Stimulated activated CD4-positive, alpha-beta T cell treated with anti-CD3 and anti-CD28 coated beads, TNF-alpha, amount 100 ng/mL, for 4 hours (primary cell): ENCODE results near the gene NKIRAS1.

Experiments used
- DNase-seq, 3 experiments: peaks; one replicate each; pipeline ENCODE4 v3.0.0-alpha.2; 2020; ENCODE audit warnings: low read depth in 3 of 3

The NKIRAS1 gene

DNA sequence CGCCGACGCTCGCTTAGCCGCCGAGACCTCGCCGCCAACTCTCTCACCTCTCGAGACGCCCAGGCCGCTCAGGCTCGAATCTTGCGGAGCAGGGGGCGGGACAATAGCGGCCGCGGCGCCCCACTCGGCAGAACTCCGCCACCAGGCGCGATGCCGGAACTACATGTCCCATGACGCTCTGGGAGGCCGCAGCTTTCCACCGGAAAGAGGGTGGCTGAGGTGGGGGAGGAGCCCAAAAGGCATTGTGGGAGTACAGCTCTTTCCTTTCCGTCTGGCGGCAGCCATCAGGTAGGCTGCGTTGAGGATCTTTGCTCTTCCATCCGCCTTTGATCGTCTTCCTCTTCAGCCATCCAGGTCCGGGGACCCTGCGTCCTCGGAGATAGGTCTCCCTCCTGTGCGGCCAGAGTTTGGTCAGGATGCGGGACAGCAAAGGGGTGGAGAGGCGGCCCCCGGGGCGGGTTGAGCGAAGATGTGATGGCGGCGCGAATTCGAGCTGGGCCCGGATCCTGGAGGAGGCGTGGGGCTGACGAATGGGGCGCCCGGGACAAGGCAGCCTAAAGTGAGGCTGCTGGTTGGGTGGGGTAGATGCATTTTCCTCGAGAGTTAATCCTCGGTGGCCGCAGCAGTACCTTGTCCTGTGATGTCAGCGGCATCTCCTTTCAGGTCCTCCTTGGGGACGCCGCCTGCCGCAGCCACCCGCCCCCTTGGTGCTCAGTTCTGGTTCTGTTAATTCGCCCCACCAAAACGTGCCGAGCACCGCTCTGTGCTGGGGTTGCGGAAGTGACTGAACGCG, at the start of gene NKIRAS1, which contains the start of gene RPL15:
Gene NKIRAS1, minus strand, starts transcription at position 105 of the 793 bp plus-strand sequence. CDS start 6,086 bp downstream, outside the sequence.
Gene RPL15, plus strand, starts transcription at position 247 of the 793 bp plus-strand sequence. CDS start 728 bp downstream, outside the sequence.
- peak; percentile 88 to 95 (median 93) for DNase-seq

- no peak for DNase-seq
These were observed 49.5 kb upstream of the NKIRAS1 start for GRCh38 chr3:23966328-23966727.

- DNase-seq, result no peak
These were observed 47.9 kb upstream of the NKIRAS1 start for GRCh38 chr3:23964537-23965235.

- DNase-seq, result no peak
These were observed 45.1 kb upstream of the NKIRAS1 start for GRCh38 chr3:23961913-23962312.

- DNase-seq, result no peak
These were observed 44.3 kb upstream of the NKIRAS1 start for GRCh38 chr3:23961066-23961465.

GRCh38 chr3:23960649-23961048, 43.9 kb upstream of the NKIRAS1 start:
- no peak for DNase-seq

DNA sequence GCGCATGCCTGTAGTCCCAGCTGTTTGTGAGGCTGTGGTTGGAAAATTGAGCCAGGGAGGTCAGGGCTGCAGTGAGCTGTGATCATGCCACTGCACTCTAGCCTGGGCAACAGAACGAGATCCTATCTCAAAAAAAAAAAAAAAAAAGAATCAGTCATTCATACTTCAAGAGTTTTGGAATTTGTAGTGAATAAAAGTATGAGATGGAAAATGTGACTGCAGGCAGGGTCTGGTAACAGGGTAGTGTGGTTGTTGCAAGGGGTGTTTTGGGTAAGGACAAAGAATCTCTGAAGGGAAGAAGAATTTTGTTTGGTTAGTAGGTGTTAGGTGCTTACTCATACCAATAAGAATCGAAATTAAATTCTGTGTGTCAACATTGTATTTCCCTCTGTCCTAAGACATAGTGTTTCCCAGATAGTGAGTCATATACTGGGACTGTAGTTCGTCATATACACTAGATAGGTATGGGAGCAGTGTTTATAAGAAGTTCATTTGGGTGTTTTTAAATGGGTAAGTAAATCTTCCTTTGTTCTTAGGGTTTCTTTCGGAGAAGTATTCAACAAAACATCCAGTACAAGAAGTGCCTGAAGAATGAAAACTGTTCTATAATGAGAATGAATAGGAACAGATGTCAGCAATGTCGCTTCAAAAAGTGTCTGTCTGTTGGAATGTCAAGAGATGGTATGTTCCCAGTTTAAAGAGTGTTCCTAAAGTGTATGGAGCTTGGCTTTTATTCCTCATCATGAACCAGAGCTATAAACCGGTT, 42.5 kb upstream of the NKIRAS1 start:
- no peak for DNase-seq

- DNase-seq, result no peak
These were observed 39.9 kb upstream of the NKIRAS1 start for GRCh38 chr3:23956701-23957100.

DNA sequence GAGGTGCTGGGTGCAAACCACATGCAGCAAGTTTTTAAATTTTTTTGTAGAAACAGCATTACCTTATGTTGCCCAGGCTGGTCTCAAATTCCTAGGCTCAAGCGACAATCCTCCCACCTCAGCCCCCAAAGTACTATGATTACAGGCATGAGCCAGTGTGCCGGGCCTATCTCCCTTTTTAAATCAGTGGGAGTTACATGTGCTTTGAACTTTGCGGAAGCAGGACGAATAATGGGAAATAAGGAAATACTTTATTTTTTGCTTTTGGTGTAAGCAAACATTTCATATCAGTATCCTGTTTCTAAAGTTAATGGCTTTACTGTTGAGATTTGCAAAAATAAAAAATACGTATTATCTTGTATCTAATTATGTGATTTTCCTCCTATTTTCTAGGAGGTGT, 37.4 kb upstream of the NKIRAS1 start:
- no peak for DNase-seq

- DNase-seq, result no peak
These were observed 36.7 kb upstream of the NKIRAS1 start for GRCh38 chr3:23953523-23953922.

DNA sequence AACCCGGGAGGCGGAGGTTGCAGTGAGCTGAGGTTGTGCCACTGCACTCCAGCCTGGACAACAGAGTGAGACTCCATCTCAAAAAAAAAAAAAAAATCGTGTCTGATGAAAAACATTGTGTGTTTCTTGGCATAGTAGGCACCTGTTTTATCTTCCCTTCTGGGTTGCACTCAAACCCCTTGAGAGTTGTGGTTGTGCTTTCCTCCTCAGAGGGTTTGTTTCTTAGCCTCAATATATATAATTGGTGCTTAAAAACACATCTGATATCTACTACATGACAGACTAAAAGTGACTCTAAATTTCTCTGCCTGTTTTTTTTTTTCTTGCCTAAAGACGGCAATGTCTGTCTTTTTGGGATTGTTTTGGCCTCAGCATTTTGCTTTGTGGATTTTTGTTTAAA, 35.9 kb upstream of the NKIRAS1 start:
- no peak for DNase-seq

DNA sequence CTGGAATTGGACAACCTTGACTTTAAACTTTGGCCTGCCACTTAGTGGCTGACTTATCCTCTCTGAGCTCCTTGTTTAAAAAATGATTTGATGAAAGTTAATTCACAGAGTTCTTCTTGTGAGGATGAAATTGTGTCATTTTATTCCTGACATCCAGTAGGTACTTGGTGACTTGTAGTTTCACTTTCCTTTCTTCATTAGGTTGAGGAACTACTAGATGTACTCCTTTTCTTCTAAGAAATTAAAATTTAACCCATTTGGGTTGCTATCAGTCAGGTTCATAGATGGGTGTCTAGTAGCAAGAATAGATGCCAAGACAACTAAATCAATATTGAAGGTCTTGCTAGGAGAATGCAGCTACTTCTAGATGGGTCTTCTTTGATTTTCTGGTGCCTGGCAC, 33.5 kb upstream of the NKIRAS1 start:
- no peak for DNase-seq

- no peak for DNase-seq
These were observed 33.0 kb upstream of the NKIRAS1 start for GRCh38 chr3:23949784-23950183.

DNA sequence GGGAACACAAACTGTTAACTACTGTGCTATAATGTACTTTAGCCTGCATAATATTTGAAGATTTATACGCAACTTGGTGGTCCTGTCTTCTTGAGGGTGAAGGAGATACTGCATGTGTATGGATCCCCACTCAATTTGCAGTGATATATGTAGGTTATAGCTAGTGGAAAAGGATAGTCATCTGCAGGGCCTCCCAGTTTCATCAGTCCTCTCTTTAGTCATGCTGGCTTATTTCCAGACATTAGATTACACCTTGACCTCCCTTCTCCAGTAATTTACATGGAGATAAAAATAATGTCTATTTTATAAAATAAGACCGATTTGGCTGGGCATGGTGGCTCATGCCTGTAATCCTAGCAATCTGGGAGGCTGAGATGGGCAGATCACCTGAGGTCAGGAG, 32.0 kb upstream of the NKIRAS1 start:
- no peak for DNase-seq

GRCh38 chr3:23945913-23946687, 29.3 kb upstream of the NKIRAS1 start:
- peak; percentile 94 to 98 (median 96) for DNase-seq

DNA sequence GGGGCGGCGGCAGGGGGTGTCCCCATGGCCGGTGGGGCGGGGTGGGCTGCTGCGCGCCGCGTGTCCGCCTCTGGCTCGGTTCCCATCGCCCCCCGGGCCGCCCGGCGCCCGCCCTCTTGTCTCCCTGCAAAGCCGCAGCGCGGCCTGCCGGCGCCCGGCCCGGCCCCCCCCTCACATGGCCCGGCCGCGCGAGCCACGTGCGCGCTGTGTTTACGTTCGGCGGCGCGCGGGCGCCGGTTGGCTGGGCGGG, 28.8 kb upstream of the NKIRAS1 start:
- DNase-seq, result no peak

- DNase-seq, result peak; percentile 54 to 59 (median 57)
These were observed 28.3 kb upstream of the NKIRAS1 start, which contains the start of gene NR1D2 for GRCh38 chr3:23944861-23945662. Gene NR1D2 (plus strand): TSS chr3:23945286. CDS start chr3:23945579, 293 bp downstream.

GRCh38 chr3:23944007-23944783, 27.4 kb upstream of the NKIRAS1 start:
- DNase-seq, result no peak

DNA sequence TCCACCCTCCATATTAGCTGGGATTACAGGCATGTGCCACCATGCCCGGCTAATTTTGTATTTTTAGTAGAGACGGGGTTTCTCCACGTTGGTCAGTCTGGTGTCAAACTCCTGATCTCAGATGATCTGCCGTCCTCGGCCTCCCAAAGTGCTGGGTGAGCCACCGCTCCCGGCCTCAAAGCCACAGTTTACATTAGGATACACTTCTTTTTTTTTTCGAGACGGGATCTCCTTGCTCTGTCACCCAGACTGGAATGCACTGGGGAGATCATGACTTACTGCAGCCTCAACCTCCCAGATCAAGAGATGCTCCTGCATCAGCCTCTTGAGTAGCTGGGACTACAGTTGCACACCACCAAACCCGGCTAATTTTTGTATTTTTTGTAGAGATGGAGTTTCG, 25.8 kb upstream of the NKIRAS1 start:
- no peak for DNase-seq

DNA sequence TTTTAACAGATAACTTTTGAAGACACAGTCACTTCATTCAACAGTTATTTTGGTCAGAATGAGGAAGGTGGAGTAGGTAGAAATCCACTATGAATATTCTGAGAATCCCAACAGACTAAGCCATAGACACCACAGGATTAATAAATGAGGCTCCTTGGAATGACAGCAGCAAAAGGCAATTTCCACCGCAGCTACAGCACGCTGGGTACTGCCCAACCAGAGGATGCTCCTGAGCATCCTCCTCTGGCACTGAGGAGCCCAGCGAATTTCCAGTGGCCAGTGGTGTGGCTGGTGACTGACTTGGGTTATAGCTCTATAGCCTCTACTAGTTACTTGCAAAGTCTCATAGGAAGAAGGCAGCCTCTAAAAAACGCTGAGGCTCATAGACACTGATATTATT, 24.6 kb upstream of the NKIRAS1 start:
- no peak for DNase-seq
